WTC11 (cell line): ENCODE measurements around the gene CDV3.

Experiments used
- CTCF ChIP-seq: fragments of 200-600 bp; IDR thresholded peaks from 2 replicates; pipeline ENCODE4 v1.8.0; 2022; ENCODE audit warnings: antibody characterized with exemption
- ESRRA ChIP-seq: sonication (generic); formaldehyde crosslinking; IDR thresholded peaks from 2 replicates; pipeline ENCODE4 v1.8.1; 2022; ENCODE audit warnings: mild to moderate bottlenecking, missing genetic modification reagents, borderline replicate concordance
- NR1H2 ChIP-seq: sonication (generic); formaldehyde crosslinking; IDR thresholded peaks from 2 replicates; pipeline ENCODE4 v1.9.0; 2021; ENCODE audit warnings: mild to moderate bottlenecking, moderate library complexity, missing genetic modification reagents
- STAT6 ChIP-seq: sonication (generic); formaldehyde crosslinking; conservative IDR thresholded peaks from 2 replicates; pipeline ENCODE4 v1.8.1; 2023; ENCODE audit warnings: mild to moderate bottlenecking, low read depth, missing genetic modification reagents, moderate library complexity

GRCh38 chr3:133568294-133569014 is 5.0 kb upstream of the CDV3 start:
- TF ChIP-seq CTCF = no peak
- no peak for TF ChIP-seq NR1H2 (CRISPR knock-in tag)
- TF ChIP-seq ESRRA (CRISPR knock-in tag) = no peak
- no peak for TF ChIP-seq STAT6 (CRISPR knock-in tag)
